ENCODE results near the gene TSPEAR.
"Not testable (repeated sequence)": the region's sequence is repeated elsewhere in the genome, so short reads cannot be mapped to it uniquely, and the experiment has no call there.

The TSPEAR gene

DNA sequence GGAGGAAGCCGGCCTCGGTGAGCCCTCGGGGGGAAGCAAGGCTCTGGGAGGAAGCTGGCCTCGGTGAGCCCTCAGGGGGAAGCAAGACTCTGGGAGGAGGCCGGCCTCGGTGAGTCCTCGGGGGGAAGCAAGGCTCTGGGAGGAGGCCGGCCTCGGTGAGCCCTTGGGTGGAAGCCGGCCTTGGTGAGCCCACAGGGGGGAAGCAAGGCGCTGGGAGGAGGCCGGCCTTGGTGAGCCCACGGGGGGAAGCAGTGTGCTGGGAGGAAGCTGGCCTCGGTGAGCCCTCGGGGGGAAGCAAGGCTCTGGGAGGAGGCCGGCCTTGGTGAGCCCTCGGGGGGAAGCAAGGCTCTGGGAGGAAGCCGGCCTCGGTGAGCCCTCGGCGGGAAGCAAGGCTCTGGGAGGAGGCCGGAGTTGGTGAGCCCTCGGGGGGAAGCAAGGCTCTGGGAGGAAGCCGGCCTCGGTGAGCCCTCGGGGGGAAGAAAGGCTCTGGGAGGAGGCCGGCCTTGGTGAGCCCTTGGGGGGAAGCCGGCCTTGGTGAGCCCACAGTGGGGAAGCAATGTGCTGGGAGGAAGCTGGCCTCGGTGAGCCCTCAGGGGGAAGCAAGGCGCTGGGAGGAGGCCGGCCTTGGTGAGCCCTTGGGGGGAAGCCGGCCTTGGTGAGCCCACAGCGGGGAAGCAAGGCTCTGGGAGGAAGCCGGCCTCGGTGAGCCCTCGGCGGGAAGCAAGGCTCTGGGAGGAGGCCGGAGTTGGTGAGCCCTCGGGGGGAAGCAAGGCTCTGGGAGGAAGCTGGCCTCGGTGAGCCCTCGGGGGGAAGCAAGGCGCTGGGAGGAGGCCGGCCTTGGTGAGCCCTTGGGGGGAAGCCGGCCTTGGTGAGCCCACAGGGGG is 208.1 kb downstream of the TSPEAR start:
- not testable (repeated sequence) for DNase-seq (ENCODE audit: low read depth in 2 of 2)

DNA sequence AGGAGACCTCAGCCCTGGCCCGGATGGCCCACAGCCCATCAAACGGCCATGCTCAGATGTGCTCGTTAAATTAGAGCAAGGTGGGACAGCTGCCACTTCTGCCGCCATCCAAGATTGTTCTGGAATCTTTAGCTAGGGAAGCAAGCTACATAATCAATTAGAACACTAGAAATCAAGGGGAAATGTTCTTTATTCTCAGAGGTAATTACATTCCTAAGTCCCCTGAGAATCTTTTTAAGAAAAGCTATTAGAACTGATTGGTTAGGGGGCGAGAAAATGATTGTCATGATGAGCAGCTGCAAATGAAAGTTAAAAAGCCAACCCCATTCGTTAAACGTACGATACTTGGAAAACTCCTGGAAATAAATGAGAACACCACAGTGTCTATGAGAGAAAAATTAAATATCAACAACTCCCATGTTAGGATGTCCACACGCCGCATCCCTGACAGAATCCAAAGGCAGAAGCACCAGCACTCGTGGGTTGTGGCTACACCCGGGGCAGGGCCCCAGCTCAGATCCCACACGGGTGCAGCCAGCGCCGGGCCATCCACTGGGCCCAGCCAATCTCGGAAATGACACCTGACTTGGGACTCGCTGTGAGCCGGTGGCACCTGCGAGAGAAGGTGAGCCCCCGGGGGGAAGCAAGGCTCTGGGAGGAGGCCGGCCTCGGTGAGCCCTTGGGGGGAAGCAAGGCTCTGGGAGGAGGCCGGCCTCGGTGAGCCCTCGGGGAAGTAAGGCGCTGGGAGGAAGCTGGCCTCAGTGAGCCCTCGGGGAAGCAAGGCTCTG is 209.0 kb downstream of the TSPEAR start:
- DNase-seq (ENCODE audit: low read depth in 2 of 2): no peak

DNA sequence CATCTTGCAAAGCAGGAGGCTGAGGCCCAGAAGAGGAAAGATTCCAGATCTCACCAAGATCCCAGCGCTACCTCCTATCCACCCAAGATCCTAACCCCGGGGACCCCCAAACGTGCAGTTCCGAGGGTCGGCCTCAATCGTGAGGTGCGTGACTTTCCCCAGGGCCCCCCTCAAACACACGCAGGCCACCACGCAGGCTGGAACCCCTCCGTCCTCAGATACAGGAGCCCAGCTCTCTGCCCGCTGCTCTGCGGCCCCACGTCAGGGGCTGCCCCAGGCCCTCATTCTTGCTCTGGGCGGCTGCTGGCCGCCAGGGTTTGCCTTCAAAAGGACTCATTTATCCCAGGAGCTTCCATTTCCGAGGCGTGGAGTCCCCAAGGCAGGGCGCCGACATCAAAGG is 211.3 kb downstream of the TSPEAR start:
- no peak for DNase-seq (ENCODE audit: low read depth in 2 of 2)

DNA sequence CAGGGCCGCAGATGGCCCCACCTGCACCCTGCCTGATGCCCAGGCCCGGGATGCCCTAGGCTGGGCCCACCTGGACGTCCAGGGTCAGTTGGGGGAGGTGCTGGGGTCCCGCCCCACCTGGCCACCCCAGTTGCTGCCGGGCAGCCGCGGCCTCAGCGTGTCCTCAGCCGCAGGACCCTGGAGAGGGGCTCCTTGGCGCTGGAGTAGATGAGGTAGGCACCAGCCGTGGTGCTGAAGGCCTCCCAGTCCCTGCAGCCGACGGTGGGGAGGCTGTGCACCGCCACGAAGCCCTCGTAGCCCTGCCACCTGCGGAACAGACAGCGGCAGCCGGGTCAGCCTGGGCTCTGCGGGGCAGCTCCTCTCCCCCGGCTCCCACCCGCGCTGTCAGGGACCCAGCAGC is 211.7 kb downstream of the TSPEAR start:
- no peak for DNase-seq (ENCODE audit: low read depth in 2 of 2)

DNA sequence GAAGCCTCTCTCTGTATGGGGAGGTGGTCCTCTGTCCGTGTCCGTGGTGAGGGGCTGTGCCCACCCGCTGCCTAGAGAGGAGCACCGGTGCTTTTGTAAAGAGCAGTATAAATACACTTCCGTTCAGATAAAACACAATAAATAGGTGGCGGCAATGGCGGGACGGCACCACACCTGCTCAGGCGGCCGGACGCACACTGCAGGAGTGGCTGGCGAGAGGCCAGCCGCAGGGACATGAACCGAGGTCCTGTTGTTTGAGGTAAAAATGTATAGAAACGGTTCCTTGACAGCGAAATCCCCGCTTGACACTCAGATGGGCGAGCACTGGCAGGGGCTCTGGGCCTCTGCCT is 212.2 kb downstream of the TSPEAR start:
- no peak for DNase-seq (ENCODE audit: low read depth in 2 of 2)

- no peak for DNase-seq (ENCODE audit: low read depth in 2 of 2)
These were observed 212.8 kb downstream of the TSPEAR start for GRCh38 chr21:44498280-44499210.

DNA sequence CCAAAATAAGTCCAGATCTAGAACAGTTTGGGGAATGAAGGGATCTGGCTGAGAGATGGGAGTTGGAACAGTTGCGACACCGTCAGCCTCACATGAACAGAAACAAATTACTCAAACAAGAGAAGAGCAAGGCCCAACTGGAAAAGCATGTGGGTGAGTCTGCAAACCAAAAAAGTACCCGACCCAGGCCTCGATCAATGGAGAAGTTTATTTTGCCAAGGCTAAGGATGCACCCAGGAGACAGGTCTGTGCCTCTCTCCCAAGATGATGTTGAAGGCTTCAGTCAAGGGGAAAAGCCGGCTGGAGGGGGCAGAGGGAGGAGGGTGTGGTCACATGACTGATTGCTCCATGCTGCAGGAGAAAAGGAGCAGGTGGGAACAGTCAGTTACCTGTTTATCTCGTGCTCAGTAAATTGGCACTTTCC is 213.7 kb downstream of the TSPEAR start:
- no peak for DNase-seq (ENCODE audit: low read depth in 2 of 2)

DNA sequence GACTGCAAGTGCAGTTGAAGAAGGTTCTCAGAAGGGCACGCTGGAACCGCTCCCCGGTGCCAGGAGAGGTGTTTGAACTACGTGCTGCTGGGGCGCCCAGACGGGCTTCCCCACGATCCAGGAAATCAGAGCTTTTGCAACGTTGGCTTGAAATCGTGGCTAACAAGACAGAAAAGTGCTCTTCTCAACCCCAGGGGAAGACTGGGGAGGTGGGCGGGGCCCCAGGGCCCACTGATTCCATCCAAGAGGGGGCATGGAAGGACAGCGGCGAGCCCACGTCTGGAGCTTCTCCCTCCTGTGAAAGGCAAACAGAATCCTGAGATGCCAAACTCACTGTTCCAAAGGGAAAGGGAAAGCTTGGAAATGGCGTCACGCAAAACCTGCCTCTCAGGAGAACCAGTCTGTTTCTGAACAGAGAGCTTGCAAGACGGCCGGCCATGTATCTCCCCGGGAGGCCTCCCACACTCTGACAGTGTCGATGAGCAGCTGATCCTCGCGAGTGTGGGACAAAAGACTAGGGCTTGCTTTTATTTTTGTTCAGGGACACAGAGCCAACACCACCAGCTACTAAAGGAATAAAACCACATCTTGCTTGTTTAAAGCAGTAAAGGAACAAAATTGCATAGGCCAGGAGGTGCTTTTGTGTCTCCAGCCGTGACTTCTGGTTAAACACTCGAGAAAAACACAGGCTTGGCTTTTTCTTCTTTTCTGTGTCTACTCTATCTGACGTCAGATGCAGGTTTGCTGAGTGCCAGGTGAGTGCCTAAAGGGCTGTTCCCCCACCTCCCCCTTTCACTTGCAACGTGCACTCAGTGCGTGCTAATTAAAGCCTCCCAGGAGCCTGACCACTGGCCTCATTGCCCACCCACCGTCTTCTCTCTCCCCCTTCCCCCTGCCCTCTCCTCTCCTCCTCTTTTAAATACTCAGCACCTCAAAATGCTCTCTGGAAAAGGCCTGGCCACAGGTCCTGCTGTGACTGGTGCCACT is 214.5 kb downstream of the TSPEAR start:
- no peak for DNase-seq (ENCODE audit: low read depth in 2 of 2)

- no peak for DNase-seq (ENCODE audit: low read depth in 2 of 2)
These were observed 215.5 kb downstream of the TSPEAR start for GRCh38 chr21:44495611-44496563.

- DNase-seq (ENCODE audit: low read depth in 2 of 2): no peak
These were observed 216.4 kb downstream of the TSPEAR start for GRCh38 chr21:44494956-44495355.

DNA sequence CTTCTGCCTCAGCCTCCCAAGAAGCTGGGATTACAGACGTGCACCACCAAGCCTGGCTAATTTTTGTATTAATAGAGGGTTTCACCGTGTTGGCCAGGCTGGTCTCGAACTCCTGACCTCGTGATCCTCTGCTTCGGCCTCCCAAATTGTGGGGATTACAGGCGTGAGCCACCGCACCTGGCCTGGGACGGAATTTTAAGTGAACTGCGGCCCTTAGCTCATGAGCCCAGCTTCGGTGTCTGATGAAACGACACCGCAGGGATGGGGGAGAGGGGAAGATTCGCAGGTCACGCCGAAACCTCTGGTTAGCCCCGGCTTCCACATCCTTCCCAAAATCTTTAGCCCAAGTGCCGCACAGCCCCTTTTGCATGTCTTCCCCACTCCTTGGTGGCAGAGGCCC is 217.0 kb downstream of the TSPEAR start:
- DNase-seq (ENCODE audit: low read depth in 2 of 2): no peak

DNA sequence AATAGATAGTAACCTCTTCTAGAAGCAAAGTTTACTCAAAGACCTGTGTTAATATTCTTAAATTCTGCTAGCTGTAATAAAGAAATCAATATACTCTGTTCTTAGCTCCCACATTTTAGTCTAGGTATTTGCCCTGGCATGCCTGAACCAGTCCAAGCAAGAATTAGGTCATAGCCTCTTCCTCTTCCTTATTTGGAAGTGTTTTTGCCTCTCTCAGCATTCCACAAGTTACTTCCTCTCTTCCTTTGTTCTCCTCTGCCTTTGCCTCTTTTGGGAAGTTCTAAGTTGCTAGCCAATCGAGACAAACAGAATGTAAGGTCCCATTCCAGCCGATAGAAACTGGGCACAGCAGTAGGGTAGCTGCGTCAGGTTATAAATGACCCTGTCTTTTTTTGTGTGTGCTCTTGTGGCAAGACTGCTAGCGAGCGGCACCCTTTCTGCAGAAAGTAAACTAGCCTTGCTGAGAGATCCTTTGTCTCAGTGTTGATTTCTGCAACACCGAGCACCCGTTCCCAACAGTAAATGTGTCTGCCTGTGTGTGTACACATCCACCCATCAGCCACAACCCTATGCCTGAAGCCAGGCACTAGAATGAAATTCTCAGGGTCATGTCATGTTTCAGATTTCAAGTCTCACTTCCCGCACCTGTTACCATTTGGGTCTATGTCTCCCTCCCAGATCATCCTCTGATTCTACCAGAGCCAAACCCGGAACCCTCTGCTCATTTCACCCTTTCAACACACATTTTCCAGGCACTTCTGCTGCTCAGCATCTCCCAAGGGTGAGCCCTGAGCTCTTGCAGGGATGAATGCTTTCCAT is 218.6 kb downstream of the TSPEAR start:
- DNase-seq (ENCODE audit: low read depth in 2 of 2): no peak

DNA sequence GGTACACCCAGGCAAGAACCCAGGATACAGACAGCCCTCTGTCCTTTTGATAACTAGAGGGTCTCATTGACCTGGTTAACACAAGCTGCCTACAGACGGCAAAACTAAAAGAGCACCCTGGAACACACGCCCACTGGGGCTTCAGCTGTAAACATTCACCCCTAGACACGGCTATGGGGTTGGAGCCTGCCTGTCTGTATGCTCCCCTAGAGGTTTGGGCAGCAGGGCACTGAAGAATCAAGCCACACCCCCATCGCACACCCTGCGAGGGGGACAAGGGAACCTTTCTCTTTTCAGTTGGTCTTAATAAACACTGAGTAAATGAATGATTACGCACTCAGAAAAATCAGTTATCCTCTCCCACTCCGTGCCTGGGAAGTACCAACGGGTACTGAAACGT is 220.6 kb downstream of the TSPEAR start:
- DNase-seq (ENCODE audit: low read depth in 2 of 2): no peak

GRCh38 chr21:44490405-44490804 is 221.0 kb downstream of the TSPEAR start:
- DNase-seq (ENCODE audit: low read depth in 2 of 2): no peak

GRCh38 chr21:44489962-44490361 is 221.4 kb downstream of the TSPEAR start:
- no peak for DNase-seq (ENCODE audit: low read depth in 2 of 2)

DNA sequence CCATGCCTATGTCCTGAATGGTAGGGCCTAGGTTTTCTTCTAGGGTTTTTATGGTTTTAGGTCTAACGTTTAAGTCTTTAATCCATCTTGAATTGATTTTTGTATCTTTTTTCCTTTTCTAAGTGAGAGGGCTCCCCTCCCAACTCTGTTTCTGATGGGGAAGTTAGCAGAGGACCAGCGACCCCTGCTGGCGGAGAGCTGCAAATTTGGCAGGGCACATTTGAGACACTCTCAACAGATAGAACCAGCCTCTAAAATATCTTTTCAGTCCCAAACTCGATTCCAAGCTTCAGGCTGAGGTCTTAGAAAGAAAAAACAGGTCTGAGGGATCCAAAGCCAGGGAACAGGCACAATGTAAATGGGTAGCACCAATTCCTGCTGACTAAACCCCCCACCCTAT is 223.5 kb downstream of the TSPEAR start:
- DNase-seq (ENCODE audit: low read depth in 2 of 2): peak in 1 of 2 experiments; percentile 48

GRCh38 chr21:44486302-44486701 is 225.1 kb downstream of the TSPEAR start:
- DNase-seq (ENCODE audit: low read depth in 2 of 2): no peak

- DNase-seq (ENCODE audit: low read depth in 2 of 2): no peak
These were observed 225.6 kb downstream of the TSPEAR start for GRCh38 chr21:44485796-44486195.
